IMR-90 (cell line): ENCODE results near the gene ACOXL. TPM values are rescaled to one million over a fixed set of nuclear protein-coding genes. Genes with fewer than 3 reads are reported as not detected.

ENCODE experiments used
- ATAC-seq: fragments of 200-7000 bp; cut with Tn5 transposase; 2 replicates; pipeline ENCODE4 v1.9.1; 2020; ENCODE audit warnings: low read depth, mild to moderate bottlenecking, moderate library complexity
- BruUV-seq: library from RNA; stranded (reverse); fragments of 400-500 nt; replicated peaks from 2 replicates; lab custom pipeline; 2021; lab: Mats Ljungman, UMichigan
- CTCF ChIA-PET: fragments of 300-600 bp; formaldehyde crosslinking; extraction: SDS; loops from one replicate; lab custom pipeline; 2021; ENCODE audit warnings: antibody characterized with exemption; lab: Yijun Ruan, JAX
- POLR2A ChIA-PET: fragments of 300-600 bp; sonication (Branson Sonifier 250); formaldehyde crosslinking; loops from one replicate; lab custom pipeline; 2022; ENCODE audit warnings: antibody characterized with exemption; ENCODE audit not compliant: unreplicated experiment; lab: Charles Lee
- DNase-seq: peaks from one replicate; pipeline ENCODE4 v3.0.0; 2013
- H2AFZ ChIP-seq: replicated peaks from 2 replicates; pipeline ENCODE3; 2013; ENCODE audit warnings: low read length, mild to moderate bottlenecking; ENCODE audit not compliant: poor library complexity
- H2AK5ac ChIP-seq: 2 replicates; pipeline ENCODE4 v1.6.1; 2013; ENCODE audit warnings: low read depth, low read length, inconsistent platforms
- H2AK9ac ChIP-seq: replicated peaks from 2 replicates; pipeline ENCODE3; 2013; ENCODE audit warnings: mild to moderate bottlenecking, low read depth, low read length, moderate library complexity; ENCODE audit not compliant: poor library complexity
- H2BK120ac ChIP-seq: 2 replicates; pipeline ENCODE4 v1.6.1; 2013; ENCODE audit warnings: low read depth, low read length, inconsistent platforms
- H2BK15ac ChIP-seq: 3 replicates; pipeline ENCODE4 v1.6.1; 2013; ENCODE audit warnings: low read depth, low read length, inconsistent platforms
- H2BK20ac ChIP-seq: 2 replicates; pipeline ENCODE4 v1.6.1; 2013; ENCODE audit warnings: low read depth, mild to moderate bottlenecking, inconsistent platforms, low read length, moderate library complexity
- H2BK5ac ChIP-seq: 2 replicates; pipeline ENCODE4 v1.6.1; 2013; ENCODE audit warnings: mild to moderate bottlenecking, low read depth, low read length, inconsistent platforms; ENCODE audit not compliant: poor library complexity, severe bottlenecking
- H3K14ac ChIP-seq: replicated peaks from 2 replicates; pipeline ENCODE4 v1.6.1; 2013; ENCODE audit warnings: low read depth, low read length, inconsistent platforms
- H3K18ac ChIP-seq: 2 replicates; pipeline ENCODE4 v1.6.1; 2013; ENCODE audit warnings: low read depth, low read length, control low read depth
- H3K23ac ChIP-seq: 2 replicates; pipeline ENCODE4 v1.6.1; 2013; ENCODE audit warnings: low read depth, low read length, inconsistent platforms
- H3K27ac ChIP-seq: 2 replicates; pipeline ENCODE4 v1.5.1; 2013; ENCODE audit warnings: mild to moderate bottlenecking, control low read depth, low read length; ENCODE audit not compliant: insufficient read depth
- H3K27me3 ChIP-seq: 2 replicates; pipeline ENCODE4 v1.6.1; 2013; ENCODE audit warnings: low read length; ENCODE audit not compliant: control insufficient read depth, insufficient read depth
- H3K36me3 ChIP-seq: 2 replicates; pipeline ENCODE4 v1.6.1; 2013; ENCODE audit warnings: low read length, mixed read lengths; ENCODE audit not compliant: control insufficient read depth, insufficient read depth
- H3K4ac ChIP-seq: 2 replicates; pipeline ENCODE4 v1.6.1; 2013; ENCODE audit warnings: low read depth, low read length, inconsistent platforms
- H3K4me1 ChIP-seq: 2 replicates; pipeline ENCODE4 v1.6.1; 2013; ENCODE audit warnings: low read length, mixed read lengths; ENCODE audit not compliant: control insufficient read depth, insufficient read depth
- H3K4me2 ChIP-seq: 2 replicates; pipeline ENCODE4 v1.6.1; 2013; ENCODE audit warnings: low read depth, mild to moderate bottlenecking, control low read depth, low read length, moderate library complexity
- H3K4me3 ChIP-seq: 2 replicates; pipeline ENCODE4 v1.5.1; 2013; ENCODE audit warnings: low read depth, mild to moderate bottlenecking, control low read depth, low read length, moderate library complexity; ENCODE audit not compliant: insufficient read depth
- H3K56ac ChIP-seq: 2 replicates; pipeline ENCODE4 v1.6.1; 2013; ENCODE audit warnings: low read length, inconsistent platforms; ENCODE audit not compliant: insufficient read depth; ENCODE audit errors: extremely low read depth
- H3K79me1 ChIP-seq, 2 experiments: 2 replicates each; pipeline ENCODE4 v1.6.1; 2013; ENCODE audit warnings: low read length in 2 of 2, inconsistent platforms in 1 of 2, low read depth in 1 of 2
- H3K9ac ChIP-seq: 2 replicates; pipeline ENCODE4 v1.6.1; 2013; ENCODE audit warnings: low read depth, low read length, control low read depth
- H3K9me1 ChIP-seq: 2 replicates; pipeline ENCODE4 v1.6.1; 2013; ENCODE audit warnings: low read length, inconsistent platforms; ENCODE audit not compliant: insufficient read depth
- H3K9me3 ChIP-seq: 2 replicates; pipeline ENCODE4 v1.6.1; 2013; ENCODE audit warnings: low read length; ENCODE audit not compliant: control insufficient read depth, insufficient read depth
- H4K20me1 ChIP-seq: 2 replicates; pipeline ENCODE4 v1.6.1; 2013; ENCODE audit warnings: low read length, inconsistent platforms; ENCODE audit not compliant: insufficient read depth
- H4K5ac ChIP-seq: 2 replicates; pipeline ENCODE4 v1.6.1; 2013; ENCODE audit warnings: mild to moderate bottlenecking, low read depth, low read length, control low read depth
- H4K8ac ChIP-seq, 2 experiments: 2 replicates each; pipeline ENCODE4 v1.6.1; 2013; ENCODE audit warnings: low read depth in 2 of 2, low read length in 2 of 2, control low read depth in 1 of 2, inconsistent platforms in 1 of 2
- H4K91ac ChIP-seq: 2 replicates; pipeline ENCODE4 v1.6.1; 2013; ENCODE audit warnings: low read depth, low read length, inconsistent platforms; ENCODE audit not compliant: insufficient read depth
- CEBPB ChIP-seq: IDR thresholded peaks from 2 replicates; pipeline ENCODE4 v1.6.1; 2012; ENCODE audit warnings: low read depth, low read length, improper control_type of control experiment
- CHD1 ChIP-seq: IDR thresholded peaks from 2 replicates; pipeline ENCODE4 v1.6.1; 2012; ENCODE audit warnings: low read depth, low read length, improper control_type of control experiment
- CTCF ChIP-seq: conservative IDR thresholded peaks from 2 replicates; pipeline ENCODE4 v1.5.1; 2012; ENCODE audit warnings: mild to moderate bottlenecking, low read depth, low read length, improper control_type of control experiment
- ELK1 ChIP-seq: fragments of 150-350 bp; IDR thresholded peaks from 2 replicates; pipeline ENCODE4 v1.6.1; 2016; ENCODE audit warnings: low read depth, mild to moderate bottlenecking, low read length, moderate library complexity, borderline replicate concordance
- MAFK ChIP-seq: IDR thresholded peaks from 2 replicates; pipeline ENCODE4 v1.6.1; 2012; ENCODE audit warnings: low read depth, low read length, improper control_type of control experiment
- MAZ ChIP-seq: IDR thresholded peaks from 2 replicates; pipeline ENCODE4 v1.6.1; 2012; ENCODE audit warnings: low read depth, mild to moderate bottlenecking, low read length, improper control_type of control experiment, moderate library complexity, borderline replicate concordance
- MXI1 ChIP-seq: IDR thresholded peaks from 2 replicates; pipeline ENCODE4 v1.6.1; 2012; ENCODE audit warnings: low read depth, mild to moderate bottlenecking, low read length, moderate library complexity, borderline replicate concordance
- NFE2L2 ChIP-seq: fragments of 150-350 bp; IDR thresholded peaks from 2 replicates; pipeline ENCODE4 v1.6.1; 2016; ENCODE audit warnings: low read depth, mild to moderate bottlenecking, low read length
- POLR2A ChIP-seq: IDR thresholded peaks from 2 replicates; pipeline ENCODE4 v1.6.1; 2012; ENCODE audit warnings: mild to moderate bottlenecking, low read depth, low read length
- RCOR1 ChIP-seq: IDR thresholded peaks from 2 replicates; pipeline ENCODE4 v1.6.1; 2012; ENCODE audit warnings: mild to moderate bottlenecking, low read length, improper control_type of control experiment; ENCODE audit not compliant: insufficient replicate concordance
- RFX5 ChIP-seq: IDR thresholded peaks from 2 replicates; pipeline ENCODE4 v1.8.0; 2012; ENCODE audit warnings: low read depth, mild to moderate bottlenecking, low read length, moderate library complexity
- SMC3 ChIP-seq: fragments of 150-350 bp; IDR thresholded peaks from 2 replicates; pipeline ENCODE4 v1.6.1; 2016; ENCODE audit warnings: low read depth, mild to moderate bottlenecking, antibody characterized with exemption, low read length, moderate library complexity
- WGBS, 2 experiments: methylation state at CpG; one replicate each; pipeline versions ENCODE4 v1.1.5 to v1.1.7; 2013; ENCODE audit warnings: missing lambda C conversion rate in 2 of 2; ENCODE audit not compliant: insufficient read length in 1 of 2; ENCODE audit errors: extremely low coverage in 2 of 2; 5-methylcytosine and 5-hydroxymethylcytosine counted together
- dilution Hi-C: fragments of 300-500 bp; cut with HindIII; formaldehyde crosslinking; loops from one replicate; pipeline ENCODE4 v1.14.3; 2018; ENCODE audit warnings: low sequenced_read_pairs; ENCODE audit not compliant: unreplicated experiment
- in situ Hi-C: fragments of 300-500 bp; cut with MboI; formaldehyde crosslinking; loops from 3 replicates; pipeline ENCODE4 v1.14.3; 2019; ENCODE audit warnings: low sequenced_read_pairs, inconsistent platforms, mixed read lengths
- intact Hi-C: fragments of 100-400 bp; cut with micrococcal nuclease; formaldehyde crosslinking; loops from 2 replicates; pipeline ENCODE4 v1.10.0; 2022
- polyA plus RNA-seq, 3 experiments: library from polyadenylated mRNA; depleted of rRNA; stranded (reverse); fragments of >200 nt; gene quantifications; 2 replicates each; pipeline ENCODE4 v1.2.3, GENCODE V29; 2012; ENCODE audit warnings: low replicate concordance in 1 of 3
- total RNA-seq: library from RNA; depleted of rRNA; stranded (reverse); fragments of >200 nt; gene quantifications from 2 replicates; pipeline ENCODE4 v1.2.3, GENCODE V29; 2012

Gene ACOXL
- total and polyA plus RNA-seq, 2 of the 4 experiments (the other 2 are of a cell fraction): not detected

- H3K9ac ChIP-seq: no peak overlapping the region
- H3K14ac ChIP-seq: no peak overlapping the region
- intact Hi-C loops (no loop called here), dilution Hi-C loops (no loop called here), in situ Hi-C loops (no loop called here)
- H2BK120ac ChIP-seq: no peak overlapping the region
- peaks cover 28% of the 10 kb centered on the region for H3K27me3 ChIP-seq
- no TSS peak for BruUV-seq
- no peaks in the 10 kb centered on the region for H3K79me1 ChIP-seq
- H3K9me1 ChIP-seq: no peaks in the 10 kb centered on the region
- H4K91ac ChIP-seq: no peak overlapping the region
- 86% methylated on average over 1 of the region's 7 CpGs; no CpG with 5 or more reads in 1 of the 2 experiments for WGBS, 2 experiments
- H2BK5ac ChIP-seq: no peak overlapping the region
- H2BK15ac ChIP-seq: no peak overlapping the region
- H3K4me1 ChIP-seq: no peaks in the 10 kb centered on the region
- TF ChIP-seq MAFK (no peak), RCOR1 (no peak), CTCF (no peak), SMC3 (no peak), RFX5 (no peak), CHD1 (no peak), POLR2A (no peak), MXI1 (no peak), MAZ (no peak), CEBPB (no peak), NFE2L2 (no peak), ELK1 (no peak)
- H2BK20ac ChIP-seq: no peak overlapping the region
- no peak overlapping the region for H3K23ac ChIP-seq
- H2AFZ ChIP-seq: no peak overlapping the region
- H2AK5ac ChIP-seq: no peak overlapping the region
- no peak overlapping the region for H3K56ac ChIP-seq
- H3K4me2 ChIP-seq: no peak overlapping the region
- H3K9me3 ChIP-seq: no peaks in the 10 kb centered on the region
- H4K5ac ChIP-seq: no peak overlapping the region
- H3K4ac ChIP-seq: no peak overlapping the region
- CTCF ChIA-PET: no interaction called here
- no peaks in the 10 kb centered on the region for H4K20me1 ChIP-seq
- DNase-seq (no peak), ATAC-seq (no peak)
- H2AK9ac ChIP-seq: no peak overlapping the region
- H3K27ac ChIP-seq: no peak overlapping the region
- H3K36me3 ChIP-seq: no peaks in the 10 kb centered on the region
- no peak overlapping the region for H4K8ac ChIP-seq
- no peak overlapping the region for H3K18ac ChIP-seq
- H3K4me3 ChIP-seq: no peak overlapping the region
- POLR2A ChIA-PET: no interaction called here
These were observed 214.5 kb downstream of the ACOXL start for GRCh38 chr2:110946902-110947301.
